GM18520 (cell line): ENCODE results near the gene MRGPRD.

Source experiments
- ATAC-seq: cut with Tn5 transposase; IDR thresholded peaks from one replicate; pipeline ENCODE4 v1.9.1; 2021; ENCODE audit not compliant: unreplicated experiment

MRGPRD gene

GRCh38 chr11:68980776-68981065 is at the start of gene MRGPRD:
Gene MRGPRD, minus strand, starts transcription at chr11:68980986. Its CDS starts 0 bp downstream, at chr11:68980986.
- no peak for ATAC-seq

- ATAC-seq: no peak
Measured at GRCh38 chr11:69030301-69030700, 49.5 kb upstream of the MRGPRD start.

GRCh38 chr11:69027704-69028372 is 47.1 kb upstream of the MRGPRD start:
- ATAC-seq: no peak

GRCh38 chr11:69024509-69024908 is 43.7 kb upstream of the MRGPRD start:
- no peak for ATAC-seq

GRCh38 chr11:69022260-69022659 is 41.5 kb upstream of the MRGPRD start:
- ATAC-seq: no peak

- no peak for ATAC-seq
Measured at GRCh38 chr11:69018924-69019323, 38.1 kb upstream of the MRGPRD start.

- ATAC-seq: no peak
Measured at GRCh38 chr11:69017951-69018350, 37.2 kb upstream of the MRGPRD start.

GRCh38 chr11:69014898-69015549 is 34.2 kb upstream of the MRGPRD start:
- ATAC-seq: no peak

GRCh38 chr11:69014084-69014851 is 33.5 kb upstream of the MRGPRD start:
- ATAC-seq: no peak

GRCh38 chr11:69013009-69013951 is 32.5 kb upstream of the MRGPRD start, which contains the start of gene MRGPRF:
Gene MRGPRF, minus strand, starts transcription at chr11:69013246. Its CDS starts 3,345 bp downstream, at chr11:69009901.
- ATAC-seq: no peak

GRCh38 chr11:69012092-69013008 is 31.6 kb upstream of the MRGPRD start:
- ATAC-seq: no peak

GRCh38 chr11:69011624-69012091 is 30.9 kb upstream of the MRGPRD start:
- ATAC-seq: no peak

- no peak for ATAC-seq
Measured at GRCh38 chr11:69010964-69011623, 30.3 kb upstream of the MRGPRD start.

GRCh38 chr11:69010361-69010891 is 29.6 kb upstream of the MRGPRD start:
- ATAC-seq: no peak

GRCh38 chr11:69009441-69010211 is 28.8 kb upstream of the MRGPRD start:
- ATAC-seq: no peak

- ATAC-seq: no peak
Measured at GRCh38 chr11:69008737-69009440, 28.1 kb upstream of the MRGPRD start.

GRCh38 chr11:69007975-69008381 is 27.2 kb upstream of the MRGPRD start:
- ATAC-seq: no peak

- no peak for ATAC-seq
Measured at GRCh38 chr11:69006816-69007215, 26.0 kb upstream of the MRGPRD start.
